NCI-H748 (cell line): Measurements from ENCODE around the gene SMIM12.
A peak's percentile ranks its signal among the peaks of the same experiment; 100 is the strongest.

Experiments used
- DNase-seq: peaks from one replicate; lab custom pipeline; 2025; ENCODE audit not compliant: unreplicated experiment; lab: John Stamatoyannopoulos, UW

The SMIM12 gene

DNA sequence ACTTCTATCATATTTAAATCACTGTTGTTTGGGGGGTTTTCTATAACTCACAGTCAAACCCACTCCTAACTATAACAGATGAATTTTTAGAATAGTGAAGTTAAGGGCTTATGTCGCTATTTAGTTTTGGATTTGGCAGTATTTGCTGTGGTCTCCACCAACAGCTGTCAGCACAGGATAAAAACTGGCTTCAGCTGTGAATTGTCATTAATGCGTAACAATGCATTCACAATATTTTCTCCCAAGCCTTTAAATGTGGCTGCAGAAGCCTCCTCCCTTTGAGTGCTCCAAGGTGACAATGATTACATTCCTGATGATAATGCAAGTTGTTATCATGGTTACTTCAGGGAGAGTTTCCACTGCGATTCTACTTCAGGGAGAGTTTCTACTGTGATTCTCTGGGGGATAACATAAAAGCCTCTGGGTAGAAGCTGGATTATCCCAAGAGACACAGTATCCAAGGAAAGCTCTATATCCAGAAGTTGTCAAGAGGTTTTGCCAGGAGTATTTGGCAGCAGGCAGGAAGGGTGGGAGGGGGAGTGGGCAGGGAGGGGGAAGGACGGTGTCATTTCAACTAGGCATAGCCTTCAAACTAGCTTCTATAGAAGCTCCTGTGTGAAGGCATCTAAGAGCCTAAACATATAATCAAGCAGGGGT lies 14.9 kb upstream of the SMIM12 start:
- no peak for DNase-seq

DNA sequence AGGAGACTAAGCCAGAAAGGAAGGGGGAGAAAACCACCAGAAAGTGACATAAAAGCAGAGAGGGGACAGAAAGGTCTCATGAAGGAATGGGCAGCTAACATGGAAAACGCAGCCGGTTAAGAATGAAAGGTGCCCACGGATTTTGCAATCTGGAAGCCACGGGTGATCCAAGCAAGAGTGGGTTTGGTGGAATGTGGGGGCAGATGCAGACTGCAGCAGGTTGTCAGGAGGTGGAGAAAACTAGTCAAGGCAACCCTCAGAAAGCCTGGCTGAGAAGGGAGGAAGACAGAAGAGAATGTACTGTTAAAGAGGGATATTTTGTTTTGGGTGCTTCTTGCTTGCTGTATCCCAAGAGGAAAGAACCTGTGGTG lies 12.6 kb upstream of the SMIM12 start:
- DNase-seq, result no peak

GRCh38 chr1:34871443-34872132 lies 12.0 kb upstream of the SMIM12 start:
- DNase-seq, result no peak

DNA sequence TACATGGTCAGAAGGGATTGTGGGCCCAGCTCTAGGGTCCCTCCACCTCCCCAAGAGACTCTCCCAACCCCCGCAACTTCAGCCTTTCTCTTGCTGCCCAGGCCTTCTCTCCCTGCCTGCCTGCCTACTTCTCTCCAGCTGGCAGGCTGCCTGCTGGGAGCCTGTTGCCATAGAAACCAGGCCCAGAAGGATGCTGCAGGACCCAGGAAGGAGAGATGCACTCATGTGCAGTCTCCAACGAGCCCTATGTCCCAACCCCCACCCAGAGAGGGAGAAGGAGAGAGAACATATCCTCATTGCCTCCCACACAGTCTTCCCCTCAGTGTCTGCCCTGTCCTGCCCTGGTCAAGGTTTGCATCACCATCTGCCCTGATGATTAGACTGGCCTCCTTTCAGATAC lies 10.8 kb upstream of the SMIM12 start:
- peak; percentile 14 for DNase-seq

DNA sequence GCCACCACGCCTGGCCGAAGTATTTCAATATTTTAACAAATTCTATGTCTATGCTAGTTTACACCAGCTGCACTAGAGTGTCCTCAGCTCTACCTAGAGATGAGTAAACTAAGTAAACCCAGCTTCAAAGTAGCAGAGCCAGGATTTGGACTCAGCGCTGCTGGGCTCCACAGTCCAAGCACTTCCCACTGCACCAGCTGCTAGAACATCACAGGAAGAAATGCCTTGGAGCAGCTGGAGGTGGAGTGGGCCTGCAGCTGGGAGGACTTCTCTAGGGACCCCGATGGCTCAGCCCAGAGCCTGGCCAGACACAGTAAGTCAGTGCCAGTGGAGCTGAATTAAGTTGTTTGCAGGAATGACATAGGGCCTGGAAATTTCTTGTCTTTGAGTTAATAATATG lies 10.2 kb upstream of the SMIM12 start:
- no peak for DNase-seq

DNA sequence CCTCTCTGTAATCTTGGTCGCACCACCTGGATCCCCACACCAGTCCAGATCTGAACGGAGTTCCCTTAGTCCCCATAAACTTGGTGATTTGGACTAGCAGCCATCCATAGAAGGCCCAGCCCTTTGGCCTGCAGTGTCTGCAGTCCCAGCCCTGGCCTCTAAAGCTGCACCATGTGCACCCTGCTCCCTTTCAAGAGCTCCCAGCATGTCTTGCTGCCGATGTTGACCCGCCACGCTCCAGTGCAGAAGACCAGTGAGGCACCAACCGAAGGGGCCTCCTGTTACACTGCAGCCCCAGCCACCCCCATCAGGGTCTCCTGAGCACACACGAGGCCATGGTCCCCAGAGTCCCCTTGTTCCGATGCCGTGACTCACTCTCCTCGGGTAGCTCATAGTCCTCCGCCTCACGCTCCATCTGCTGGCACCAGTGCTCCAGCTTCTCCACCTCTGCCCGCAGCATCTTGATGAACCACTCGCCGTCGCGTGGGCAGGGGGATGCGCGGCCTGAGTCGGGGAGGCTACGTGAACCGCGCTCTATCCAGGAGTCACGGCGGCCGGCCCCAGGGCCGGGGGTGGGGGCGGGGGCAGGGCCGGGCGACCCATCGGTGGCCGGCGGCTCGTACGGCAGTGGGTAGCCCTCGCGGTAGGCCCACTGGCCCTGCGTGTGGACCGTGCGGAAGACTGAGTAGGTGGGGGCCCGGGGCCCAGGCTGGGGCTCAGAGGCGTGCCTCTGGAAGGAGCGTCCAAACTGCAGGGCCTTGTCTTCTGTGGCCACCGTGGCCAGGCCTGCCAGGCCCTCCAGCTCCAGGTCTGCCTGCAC lies 8.9 kb upstream of the SMIM12 start:
- no peak for DNase-seq

- no peak for DNase-seq
Measured at GRCh38 chr1:34867415-34867814, 7.9 kb upstream of the SMIM12 start.

DNA sequence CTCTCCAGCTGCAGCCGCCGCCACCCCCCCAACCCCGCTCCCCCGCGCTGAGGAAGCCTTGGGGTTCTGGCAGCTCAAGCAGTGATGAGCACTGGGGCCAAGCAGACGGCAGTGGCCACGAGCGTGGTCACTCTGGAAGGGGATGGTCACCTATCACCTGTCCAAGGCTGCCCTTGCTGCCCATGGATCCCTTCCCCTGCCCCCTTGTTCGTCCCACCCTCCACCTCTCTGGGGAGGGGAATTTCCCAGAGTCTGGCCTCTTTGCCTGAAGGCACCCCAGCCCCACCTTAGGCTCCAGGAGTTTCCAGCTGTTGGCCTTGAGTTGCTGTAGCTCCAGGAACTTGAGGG lies 7.2 kb upstream of the SMIM12 start:
- no peak for DNase-seq

GRCh38 chr1:34865981-34866761 lies 6.6 kb upstream of the SMIM12 start:
- peak; percentile 72 for DNase-seq

DNA sequence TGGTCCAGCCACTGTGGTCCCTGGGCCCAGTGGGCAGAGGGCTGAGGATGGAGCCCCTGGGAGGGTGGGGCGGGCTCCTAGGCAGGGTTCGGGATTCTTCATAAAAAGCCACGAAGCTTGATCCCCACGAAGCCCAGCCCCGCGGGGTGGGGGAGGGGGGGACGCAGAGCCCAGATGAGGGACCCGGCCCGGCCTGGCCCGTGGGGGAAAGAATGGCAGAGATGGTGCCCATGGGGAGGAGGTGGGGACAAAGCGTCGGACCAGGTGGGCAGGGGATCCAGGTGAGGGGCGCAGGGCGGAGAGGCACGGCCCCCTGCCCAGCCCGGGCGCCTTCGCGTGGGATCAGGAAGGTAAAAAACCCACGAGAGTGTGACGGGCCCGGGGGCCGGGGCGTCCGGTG lies 6.0 kb upstream of the SMIM12 start:
- DNase-seq, result no peak

GRCh38 chr1:34864759-34865158 lies 5.2 kb upstream of the SMIM12 start:
- DNase-seq, result no peak

- no peak for DNase-seq
Measured at GRCh38 chr1:34863501-34863900, 4.0 kb upstream of the SMIM12 start.

- no peak for DNase-seq
Measured at GRCh38 chr1:34858901-34859445, 576 bp downstream of the SMIM12 start.

DNA sequence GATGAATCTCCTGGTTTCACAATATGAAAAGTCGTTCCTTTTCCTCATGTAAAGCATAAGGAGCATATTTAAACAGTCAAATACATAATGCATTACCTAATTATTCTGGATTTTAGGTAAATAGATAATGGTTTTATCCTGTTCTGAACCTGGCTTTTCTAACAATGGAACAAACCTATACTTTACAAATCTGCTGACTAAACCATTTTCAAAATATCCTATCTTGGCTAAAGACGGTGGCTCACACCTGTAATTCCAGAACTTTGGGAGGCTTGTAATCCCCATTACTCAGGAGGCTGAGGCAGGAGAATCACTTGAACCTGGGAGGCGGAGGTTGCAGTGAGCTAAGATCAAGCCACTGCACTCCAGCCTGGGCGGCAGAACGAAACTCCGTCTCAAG lies 2.9 kb downstream of the SMIM12 start:
- DNase-seq, result no peak

DNA sequence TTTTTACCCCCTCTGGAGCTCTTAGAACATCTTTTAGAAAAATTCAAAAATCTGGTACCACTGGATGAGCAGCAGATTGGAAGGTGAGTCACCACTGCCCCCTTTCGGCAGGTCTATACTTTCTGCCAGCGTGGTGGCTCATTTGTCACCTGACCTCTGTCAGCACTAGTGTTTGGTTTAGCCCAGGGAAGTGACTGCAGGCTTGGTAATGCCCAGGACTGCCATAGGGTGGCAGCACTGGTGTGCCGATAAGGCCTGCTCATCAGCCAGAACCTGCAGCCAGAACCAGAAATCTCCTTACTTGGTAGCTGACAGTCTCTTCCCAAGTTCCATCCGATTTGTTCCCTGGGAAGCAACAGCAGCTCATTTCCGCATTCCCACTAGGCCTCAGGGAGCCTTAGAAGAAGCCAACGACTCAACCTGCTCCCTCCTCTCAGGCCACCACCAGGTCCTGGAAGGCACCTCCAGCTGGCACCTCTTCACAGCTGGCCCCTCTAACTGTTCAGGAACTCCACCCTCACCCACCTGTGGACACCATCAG lies 6.8 kb downstream of the SMIM12 start:
- peak; percentile 88 for DNase-seq

- no peak for DNase-seq
Measured at GRCh38 chr1:34851431-34852105, 8.0 kb downstream of the SMIM12 start.

GRCh38 chr1:34850382-34850781 lies 9.2 kb downstream of the SMIM12 start:
- no peak for DNase-seq

DNA sequence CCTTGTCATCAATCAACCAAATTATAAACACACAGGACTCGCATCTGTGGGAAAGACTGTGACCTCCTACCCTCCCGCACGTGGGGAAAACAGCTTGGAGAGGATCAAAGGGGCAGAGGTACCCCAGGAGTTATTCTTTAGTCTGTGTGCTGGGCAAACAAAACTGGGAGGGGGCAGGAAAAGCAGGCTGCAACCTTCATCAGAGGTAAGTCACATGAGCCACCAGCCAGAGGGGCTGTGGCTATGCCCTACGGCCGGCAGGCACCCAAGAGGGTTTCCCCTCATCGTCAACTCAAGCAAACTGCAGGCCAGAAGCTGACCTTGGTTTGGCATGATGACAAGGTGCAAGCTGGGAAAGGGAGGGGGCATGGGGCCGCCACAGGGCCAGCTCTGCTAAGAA lies 12.5 kb downstream of the SMIM12 start:
- DNase-seq, result peak; percentile 78

DNA sequence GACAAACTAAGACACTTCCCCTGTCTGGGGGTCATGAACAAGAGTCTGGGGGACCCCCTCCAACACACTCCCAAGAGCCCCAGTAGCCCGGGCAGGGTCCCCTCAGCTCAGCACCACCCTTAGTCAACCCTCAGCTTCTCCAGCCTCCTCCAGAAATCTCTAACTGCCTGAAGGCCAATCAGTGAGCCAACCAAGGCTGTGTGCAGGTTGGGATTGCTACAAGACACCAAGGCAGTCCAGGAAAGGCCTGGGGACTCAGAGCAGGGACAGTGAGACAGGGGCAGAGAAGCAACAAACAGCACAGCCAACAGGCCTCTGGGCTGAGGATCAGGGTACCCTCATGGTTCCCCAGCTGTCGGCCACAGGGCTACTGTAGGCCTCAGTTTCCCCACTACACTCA lies 13.3 kb downstream of the SMIM12 start:
- no peak for DNase-seq

DNA sequence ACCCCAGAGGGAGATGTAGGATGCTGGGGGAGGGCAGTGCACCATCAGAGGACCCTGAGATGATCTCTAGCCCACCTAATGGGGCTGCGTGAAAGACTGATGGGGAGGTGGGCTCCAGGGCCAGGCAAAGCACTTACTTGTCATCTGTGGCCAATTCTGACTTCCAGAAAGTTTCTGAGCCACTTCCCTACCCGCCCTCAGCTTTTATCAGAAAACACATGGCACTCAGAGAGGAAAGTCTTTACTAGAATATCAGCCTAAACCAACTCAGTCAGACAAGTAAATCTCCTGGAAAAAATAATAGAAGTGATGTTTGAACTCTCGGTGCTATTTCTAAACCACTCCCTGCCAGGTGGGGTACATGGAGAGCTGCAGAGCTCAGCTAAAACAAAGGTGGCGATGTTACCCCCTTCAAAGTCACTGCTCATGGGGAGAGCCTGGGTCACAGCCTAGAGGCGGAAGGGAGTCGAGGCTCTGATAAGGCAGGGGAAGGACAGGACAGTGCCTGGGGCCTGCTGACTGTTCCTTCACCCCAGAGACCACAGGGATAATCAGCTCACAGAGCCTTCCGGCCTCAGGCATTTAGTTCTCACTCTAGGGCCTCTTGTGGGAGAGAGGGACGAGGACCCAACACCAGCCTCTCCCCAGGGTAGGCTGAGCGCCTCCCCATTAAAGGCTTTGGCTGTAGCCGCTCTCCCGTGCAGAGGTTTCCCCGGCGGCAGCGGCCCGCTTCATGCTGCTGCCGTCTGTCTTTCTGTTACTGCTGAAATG lies 14.2 kb downstream of the SMIM12 start:
- no peak for DNase-seq
